Measurements from ENCODE around the gene CYB5D1.

CYB5D1 gene

DNA sequence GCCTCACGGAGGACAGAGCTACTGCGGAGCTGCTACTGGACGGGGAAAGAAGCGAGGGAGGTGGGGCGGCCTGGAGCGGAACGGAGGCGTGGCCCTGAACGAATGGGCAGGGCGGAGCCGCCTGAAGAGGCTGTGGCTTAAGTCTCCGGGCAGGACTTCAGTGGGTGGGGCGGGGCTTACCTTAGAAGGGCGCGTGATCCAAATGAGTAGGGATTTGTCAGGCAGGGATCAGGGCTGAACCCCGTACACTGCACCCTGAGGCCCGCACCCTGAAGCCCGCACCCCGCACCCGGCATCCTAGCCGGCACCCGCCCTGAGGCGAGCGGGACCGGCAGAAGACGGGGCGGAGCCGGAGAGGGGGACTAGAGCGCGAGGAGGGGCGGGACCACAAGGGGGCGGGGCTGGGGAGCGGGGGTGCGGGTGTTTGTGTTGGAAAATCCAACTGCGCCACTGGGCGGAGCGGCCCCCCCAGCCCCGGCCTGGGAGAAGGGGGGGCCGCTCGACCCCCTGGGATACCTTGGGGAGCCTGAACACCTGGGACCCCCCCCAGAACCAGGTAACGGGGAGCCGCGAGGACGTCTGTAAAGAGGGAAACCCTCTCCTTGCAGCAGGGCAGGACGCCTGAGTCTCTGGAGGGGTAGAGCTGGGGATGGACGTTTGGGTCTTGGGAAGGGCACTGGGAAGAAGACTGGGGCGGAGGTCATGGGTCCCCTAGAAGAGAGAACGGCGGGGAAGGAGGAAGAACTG is 23.8 kb upstream of the CYB5D1 start, which contains the start of gene KDM6B:
KDM6B (plus strand) TSS at position 423 of the 747 bp plus-strand sequence. CDS start 11,338 bp downstream, outside the sequence.
- in situ Hi-C loops (cut with MboI; ENCODE audit: low sequenced_read_pairs), result no loop called here

GRCh38 chr17:7834542-7834956 is 23.3 kb upstream of the CYB5D1 start:
- in situ Hi-C loops (cut with MboI; ENCODE audit: low sequenced_read_pairs), result no loop called here

DNA sequence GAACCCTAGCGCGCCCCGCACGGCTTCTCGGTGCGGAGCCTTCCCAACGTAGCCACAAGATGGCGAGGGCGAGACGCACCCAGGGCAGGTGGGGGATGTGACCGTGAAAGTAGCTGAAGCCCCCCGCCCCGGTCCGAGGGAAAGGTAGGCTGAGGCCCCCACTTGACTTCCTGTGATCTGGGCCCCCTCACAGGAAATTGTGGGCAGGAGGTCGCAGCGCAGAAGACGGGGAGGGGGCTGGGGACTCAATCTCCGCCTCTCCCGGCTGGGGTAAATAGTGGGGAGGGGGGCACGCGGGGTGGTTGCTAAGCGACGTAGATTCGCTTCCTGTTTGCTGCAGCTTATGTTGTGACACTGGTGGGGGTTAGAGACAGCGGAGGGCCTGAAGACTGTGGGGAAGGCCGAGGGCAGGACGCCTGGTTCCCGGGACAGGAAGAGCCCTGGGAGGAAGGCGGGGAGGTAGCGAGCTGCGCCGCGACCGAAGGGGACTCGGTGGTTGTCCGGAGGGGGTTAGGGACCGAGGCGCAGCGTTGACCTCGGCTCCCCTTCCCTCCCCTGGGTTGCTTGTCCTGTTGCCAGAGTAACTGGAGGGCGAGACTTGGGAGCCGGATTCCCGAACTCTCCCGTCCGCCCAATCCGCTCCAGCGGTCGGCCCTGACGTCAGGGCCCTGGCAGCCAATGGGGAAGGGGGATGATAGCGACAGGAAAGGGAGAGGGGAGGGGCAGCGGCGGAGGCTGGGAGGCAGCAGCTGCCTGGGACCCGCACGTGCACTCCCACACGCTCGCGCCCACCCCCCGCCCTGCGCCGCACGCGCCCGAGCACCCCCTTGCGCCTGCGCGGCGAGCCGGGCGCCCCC is 22.6 kb upstream of the CYB5D1 start:
- in situ Hi-C loops (cut with MboI; ENCODE audit: low sequenced_read_pairs), result no loop called here

GRCh38 chr17:7835814-7836595 is 21.8 kb upstream of the CYB5D1 start:
- in situ Hi-C loops (cut with MboI; ENCODE audit: low sequenced_read_pairs), result no loop called here

DNA sequence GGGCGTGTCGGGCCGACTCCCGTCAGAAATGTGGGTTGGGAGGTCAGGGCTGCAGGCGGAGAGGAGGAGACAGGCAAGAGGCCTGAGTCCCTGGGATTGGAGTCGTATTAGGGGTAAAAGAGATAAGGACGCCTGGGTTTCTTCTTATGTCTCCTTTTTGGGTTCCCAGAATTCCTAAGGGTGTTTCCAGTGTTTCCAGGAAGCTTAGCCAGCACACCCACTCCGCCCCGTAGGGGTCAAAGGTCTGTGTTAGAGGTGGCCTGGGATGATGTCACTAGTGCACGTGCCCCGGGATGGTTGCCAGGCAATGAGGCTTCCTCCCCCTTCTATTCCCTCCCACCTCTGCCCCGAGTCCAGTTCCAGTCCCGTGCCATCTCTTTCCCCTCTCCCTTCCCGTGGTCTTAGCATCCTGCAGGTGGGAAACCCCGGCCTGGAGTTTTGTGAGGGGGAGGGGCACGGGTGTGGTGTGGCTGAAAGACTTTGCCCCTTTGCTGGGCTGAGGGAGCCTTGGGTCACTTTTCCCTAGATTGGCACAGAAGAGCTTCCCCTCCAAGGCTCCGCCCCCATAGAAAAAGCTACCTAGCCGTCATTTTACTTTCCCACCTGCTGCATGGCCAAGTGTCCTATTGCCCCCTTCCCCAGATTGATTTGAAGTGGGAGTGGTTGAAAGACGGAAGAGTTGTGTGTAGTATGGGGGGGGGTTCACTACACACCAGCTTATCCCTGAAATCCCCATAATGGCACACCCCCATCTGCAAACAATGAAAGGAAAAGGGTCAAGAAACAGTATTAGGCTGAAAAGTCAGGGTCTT is 21.0 kb upstream of the CYB5D1 start:
- in situ Hi-C loops (cut with MboI; ENCODE audit: low sequenced_read_pairs), result no loop called here

DNA sequence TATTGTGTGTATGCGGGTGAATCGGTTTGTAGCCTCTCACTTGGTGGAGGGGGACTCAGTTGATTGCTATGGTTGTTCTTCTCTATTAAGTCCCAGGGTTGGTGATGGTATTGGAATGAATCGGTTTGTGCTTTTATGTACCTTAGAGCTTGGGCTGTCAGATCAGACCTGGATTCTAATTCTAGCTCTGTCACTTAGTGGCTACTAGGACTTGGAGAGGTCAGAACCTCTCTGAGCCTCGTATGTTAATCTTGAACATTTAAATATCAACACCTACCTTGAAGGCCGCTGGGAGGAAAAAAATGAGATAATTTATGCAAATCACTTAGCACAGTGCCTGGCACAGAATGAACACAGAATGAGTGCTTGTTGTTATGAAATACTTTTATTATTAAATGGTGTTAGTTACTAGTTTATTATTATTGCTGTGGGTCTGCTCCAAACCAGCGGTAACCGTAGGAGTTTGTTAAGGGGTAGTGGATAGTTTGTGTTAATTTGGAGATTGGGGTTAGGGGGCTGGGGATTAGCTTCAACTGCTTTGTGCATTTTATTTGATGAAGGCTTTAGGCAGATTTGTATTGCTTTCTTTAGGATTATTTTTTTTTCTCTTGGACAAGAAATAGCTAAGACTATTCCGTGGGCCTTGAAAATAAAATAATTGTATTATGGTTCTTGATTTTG is 20.3 kb upstream of the CYB5D1 start:
- in situ Hi-C loops (cut with MboI; ENCODE audit: low sequenced_read_pairs), result no loop called here

GRCh38 chr17:7838090-7839075 is 19.4 kb upstream of the CYB5D1 start:
- in situ Hi-C loops (cut with MboI; ENCODE audit: low sequenced_read_pairs), result no loop called here

GRCh38 chr17:7839190-7839875 is 18.5 kb upstream of the CYB5D1 start:
- in situ Hi-C loops (cut with MboI; ENCODE audit: low sequenced_read_pairs), result no loop called here

DNA sequence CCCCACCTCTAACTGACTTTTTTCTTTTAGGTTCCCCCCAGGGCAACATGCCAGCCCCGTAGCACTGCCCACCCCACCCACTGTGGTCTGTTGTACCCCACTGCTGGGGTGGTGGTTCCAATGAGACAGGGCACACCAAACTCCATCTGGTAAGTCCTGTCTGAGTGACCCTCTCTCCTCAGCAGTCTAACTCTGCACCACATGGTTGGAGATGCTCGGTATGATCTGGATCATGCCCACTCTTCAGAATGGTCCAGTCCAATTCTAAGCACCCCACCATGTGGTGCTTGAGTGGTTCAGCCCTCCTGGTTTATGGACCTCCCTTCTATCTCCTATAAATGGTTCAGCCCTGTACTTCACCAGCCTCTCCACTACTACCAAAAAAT is 17.9 kb upstream of the CYB5D1 start:
- in situ Hi-C loops (cut with MboI; ENCODE audit: low sequenced_read_pairs), result no loop called here

DNA sequence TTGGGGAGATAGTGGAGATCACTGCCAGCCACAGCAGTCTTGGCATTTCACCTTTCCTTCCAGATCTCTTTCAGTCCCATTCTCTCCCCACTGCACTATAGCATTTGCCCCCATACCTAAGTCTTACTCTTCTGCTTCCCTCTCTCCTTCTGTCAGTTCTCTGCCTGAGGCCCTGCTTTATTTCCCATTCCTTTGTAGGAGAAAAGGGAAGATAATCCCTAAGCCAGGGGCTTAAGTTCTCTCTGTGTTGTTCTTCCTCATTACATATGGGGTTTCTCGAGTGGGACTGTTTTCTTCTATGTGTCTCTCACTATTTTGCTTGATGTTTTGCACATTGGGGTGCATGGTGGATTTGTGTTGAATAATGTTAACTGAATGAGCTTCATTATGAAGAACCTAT is 17.4 kb upstream of the CYB5D1 start:
- in situ Hi-C loops (cut with MboI; ENCODE audit: low sequenced_read_pairs), result no loop called here

GRCh38 chr17:7840875-7841274 is 16.9 kb upstream of the CYB5D1 start:
- in situ Hi-C loops (cut with MboI; ENCODE audit: low sequenced_read_pairs), result no loop called here

- in situ Hi-C loops (cut with MboI; ENCODE audit: low sequenced_read_pairs), result no loop called here
Observed at GRCh38 chr17:7841396-7841914, 16.3 kb upstream of the CYB5D1 start.

- in situ Hi-C loops (cut with MboI; ENCODE audit: low sequenced_read_pairs), result no loop called here
Observed at GRCh38 chr17:7841915-7842379, 15.9 kb upstream of the CYB5D1 start.

DNA sequence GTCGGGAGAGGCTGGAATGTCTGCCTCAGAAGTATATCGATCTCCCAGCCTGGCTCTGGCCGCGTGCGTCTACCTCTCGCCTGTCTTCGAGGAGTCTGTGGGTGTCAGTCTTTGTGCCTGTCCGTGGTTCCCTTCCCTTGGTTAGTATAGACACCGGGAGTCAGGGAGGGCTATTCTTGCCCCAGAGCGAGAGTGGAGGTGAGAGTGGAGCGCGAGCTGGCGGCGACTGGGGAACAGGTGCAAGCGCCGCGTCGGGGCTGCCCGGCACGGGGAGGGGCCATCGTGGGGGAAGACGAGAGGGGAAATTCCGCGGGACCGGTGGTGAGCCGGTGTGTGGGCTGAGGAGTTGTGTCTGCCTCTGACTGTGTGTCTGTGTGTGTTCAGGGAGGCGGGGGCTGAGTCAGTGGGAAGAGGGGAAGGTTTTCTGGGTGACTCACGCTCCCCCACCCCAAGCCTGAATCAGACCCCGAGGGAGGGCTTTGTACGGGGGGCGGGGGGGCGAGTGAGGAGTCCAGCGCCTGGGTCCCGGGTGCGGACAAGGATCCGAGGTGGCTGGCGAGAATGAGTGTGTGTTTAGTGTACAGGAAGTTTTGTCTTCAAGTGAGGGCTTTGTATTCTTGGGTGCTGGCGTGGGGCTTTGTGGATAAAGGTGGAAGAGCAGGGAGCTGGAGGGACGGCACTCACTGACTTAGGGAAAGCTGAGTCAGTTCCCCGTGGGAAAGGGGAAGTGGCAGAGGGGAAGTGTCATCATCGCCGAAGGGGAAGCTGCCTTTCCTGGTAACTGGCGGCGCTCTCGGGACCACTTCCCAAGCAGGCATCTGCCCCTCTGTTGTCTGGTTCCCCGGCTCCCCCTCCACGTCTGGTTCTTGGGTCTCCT is 15.2 kb upstream of the CYB5D1 start:
- in situ Hi-C loops (cut with MboI; ENCODE audit: low sequenced_read_pairs), result no loop called here

GRCh38 chr17:7843257-7843535 is 14.6 kb upstream of the CYB5D1 start:
- in situ Hi-C loops (cut with MboI; ENCODE audit: low sequenced_read_pairs), result no loop called here

- in situ Hi-C loops (cut with MboI; ENCODE audit: low sequenced_read_pairs), result no loop called here
Observed at GRCh38 chr17:7843536-7844291, 14.1 kb upstream of the CYB5D1 start.

Data from hTERT RPE-1 (cell line).